BJ (cell line): ENCODE data around the gene SSPN. TPM values are rescaled to one million over a fixed set of nuclear protein-coding genes. Genes with fewer than 3 reads are reported as not detected.

Source experiments
- CTCF ChIA-PET: fragments of 350-600 bp; formaldehyde crosslinking; extraction: SDS; loops from one replicate; lab custom pipeline; 2021; ENCODE audit warnings: antibody characterized with exemption, inconsistent platforms; lab: Yijun Ruan, JAX
- POLR2A ChIA-PET: fragments of 300-600 bp; sonication (Branson Sonifier 250); formaldehyde crosslinking; extraction: SDS; loops from one replicate; lab custom pipeline; 2021; ENCODE audit warnings: antibody characterized with exemption; lab: Charles Lee
- DNase-seq: peaks from one replicate; pipeline ENCODE4 v3.0.0-alpha.2; 2011; ENCODE audit warnings: low read depth
- H3K27me3 ChIP-seq: 2 replicates; pipeline ENCODE4 v1.6.0; 2011; ENCODE audit warnings: low read length; ENCODE audit not compliant: control insufficient read depth, insufficient read depth
- H3K36me3 ChIP-seq: 2 replicates; pipeline ENCODE4 v1.5.1; 2011; ENCODE audit warnings: low read length; ENCODE audit not compliant: control insufficient read depth, insufficient read depth
- H3K4me3 ChIP-seq: 2 replicates; pipeline ENCODE4 v1.5.1; 2011; ENCODE audit warnings: low read depth, mild to moderate bottlenecking, control low read depth, low read length
- CTCF ChIP-seq: IDR thresholded peaks from 2 replicates; pipeline ENCODE4 v1.5.1; 2011; ENCODE audit warnings: low read depth, mild to moderate bottlenecking, control low read depth, inconsistent platforms, low read length, moderate library complexity; ENCODE audit not compliant: insufficient read depth
- polyA plus RNA-seq: library from polyadenylated mRNA; depleted of rRNA; stranded (reverse); fragments of >200 nt; gene quantifications from 2 replicates; pipeline ENCODE4 v1.2.3, GENCODE V29; 2011

SSPN gene
- polyA plus RNA-seq, 1 experiment, result 37.6 TPM

- TF ChIP-seq CTCF, result no peak
- ChIA-PET CTCF (no interaction called here), POLR2A (no interaction called here)
- H3K36me3 ChIP-seq, result no peaks in the 10 kb centered on the region
- H3K27me3 ChIP-seq, result peaks cover 3% of the 10 kb centered on the region; the same call in 1 of the 2 replicates
- H3K4me3 ChIP-seq, result no peak overlapping the region
- no peak for DNase-seq
Observed at GRCh38 chr12:26176725-26177124, 18.6 kb upstream of the SSPN start.

- ChIA-PET CTCF (no interaction called here), POLR2A (no interaction called here)
- TF ChIP-seq CTCF, result no peak
- Histone ChIP-seq H3K4me3 (no peak overlapping the region), H3K27me3 (peaks cover 5% of the 10 kb centered on the region), H3K36me3 (no peaks in the 10 kb centered on the region)
- no peak for DNase-seq
Observed at GRCh38 chr12:26177283-26177682, 18.1 kb upstream of the SSPN start.

- Histone ChIP-seq H3K27me3 (peaks cover 6% of the 10 kb centered on the region), H3K36me3 (no peaks in the 10 kb centered on the region), H3K4me3 (no peak overlapping the region)
- DNase-seq, result no peak
- CTCF ChIA-PET, result no interaction called here
- TF ChIP-seq CTCF, result no peak
- POLR2A ChIA-PET, result no interaction called here
Observed at GRCh38 chr12:26179826-26180225, 15.5 kb upstream of the SSPN start.

GRCh38 chr12:26182377-26182776, 13.0 kb upstream of the SSPN start:
- TF ChIP-seq CTCF, result no peak
- peaks cover 6% of the 10 kb centered on the region for H3K27me3 ChIP-seq
- H3K36me3 ChIP-seq, result no peaks in the 10 kb centered on the region
- H3K4me3 ChIP-seq, result no peak overlapping the region
- POLR2A ChIA-PET, result no interaction called here
- DNase-seq, result no peak
- CTCF ChIA-PET, result no interaction called here

- H3K4me3 ChIP-seq, result no peak overlapping the region
- TF ChIP-seq CTCF, result no peak
- POLR2A ChIA-PET, result no interaction called here
- no peak for DNase-seq
- CTCF ChIA-PET, result interaction anchor here (0.8 kb wide), 1 partner anchor 47 kb away, joined by 3 read pairs; no protein-coding TSS in a partner anchor
- peaks cover 4% of the 10 kb centered on the region; the same call in 1 of the 2 replicates for H3K27me3 ChIP-seq
- no peaks in the 10 kb centered on the region for H3K36me3 ChIP-seq
Observed at GRCh38 chr12:26185532-26186320, 9.6 kb upstream of the SSPN start.
